GM03348 (cell line): ENCODE results near the gene ZMAT2.
"Not testable (repeated sequence)": the region's sequence is repeated elsewhere in the genome, so short reads cannot be mapped to it uniquely, and the experiment has no call there.

ENCODE experiments used
- DNase-seq: peaks from one replicate; pipeline ENCODE4 v3.0.0; 2012; ENCODE audit warnings: low spot score

ZMAT2 gene

DNA sequence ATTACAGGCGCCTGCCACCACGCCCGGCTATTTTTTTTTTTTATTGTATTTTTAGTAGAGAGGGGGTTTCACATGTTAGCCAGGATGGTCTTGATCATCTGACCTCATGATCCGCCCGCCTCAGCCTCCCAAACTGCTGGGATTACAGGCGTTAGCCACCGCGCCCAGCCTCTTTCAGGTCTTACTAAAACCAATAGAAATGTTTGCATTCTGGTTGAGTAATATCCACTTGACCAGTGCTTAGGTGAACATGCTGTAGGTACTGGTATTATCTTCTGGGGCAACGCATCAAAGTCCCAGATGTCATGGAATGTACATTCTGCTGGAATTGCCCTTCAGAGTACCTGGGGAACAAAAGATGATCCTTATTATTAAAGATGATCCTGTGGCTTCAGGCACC is 8.5 kb downstream of the ZMAT2 start:
- DNase-seq = not testable (repeated sequence)

DNA sequence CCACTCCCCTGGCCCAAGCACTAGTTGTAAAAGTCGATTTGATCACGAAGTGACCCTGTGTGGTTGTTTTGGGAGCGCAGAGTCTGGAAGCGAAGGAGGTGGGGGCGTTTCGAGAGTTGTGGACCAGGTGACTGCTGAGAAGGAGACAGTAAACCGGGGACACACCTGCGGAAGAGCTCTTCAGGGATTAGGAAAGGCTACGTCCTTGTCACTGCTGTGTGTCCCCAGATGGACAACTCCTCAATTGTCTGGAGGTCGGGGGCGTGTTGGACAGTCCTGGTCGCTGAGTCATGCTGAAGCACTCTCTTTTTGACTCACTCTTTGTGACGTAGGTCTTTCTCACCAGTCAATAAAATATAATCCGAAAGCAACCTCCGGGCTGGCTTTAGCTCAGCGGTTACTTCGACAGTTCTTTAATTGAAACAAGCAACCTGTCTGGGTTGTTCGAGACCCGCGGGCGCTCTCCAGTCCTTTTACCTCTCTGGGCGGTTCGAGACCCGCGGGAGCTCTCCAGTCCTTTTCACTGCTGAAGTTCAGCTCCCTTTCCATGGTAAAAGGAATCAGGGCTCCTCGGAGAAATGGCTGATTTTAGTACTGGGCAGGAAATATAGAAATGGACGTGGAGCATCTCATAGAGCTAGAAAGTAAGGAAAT is 10.8 kb downstream of the ZMAT2 start:
- peak; percentile 91 for DNase-seq

DNA sequence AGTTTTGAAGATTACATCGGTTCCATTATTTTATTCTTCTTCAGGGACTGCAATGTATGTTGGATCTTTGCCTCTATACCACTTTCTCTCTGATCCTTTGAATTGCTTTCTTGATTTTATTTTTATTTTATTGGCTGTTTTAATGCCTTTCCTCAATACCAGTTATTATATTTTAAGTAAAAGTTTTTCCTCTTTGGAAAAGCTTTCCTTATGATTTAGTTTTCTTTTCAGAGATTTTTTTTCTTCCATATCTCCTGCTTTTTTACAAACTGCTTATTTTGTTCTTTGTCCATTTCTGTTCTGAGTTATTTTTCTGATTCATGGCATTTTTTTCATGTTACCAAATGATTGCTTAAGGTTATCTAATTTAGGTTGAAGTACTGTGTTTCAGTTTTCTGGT is 11.5 kb downstream of the ZMAT2 start:
- DNase-seq = no peak

DNA sequence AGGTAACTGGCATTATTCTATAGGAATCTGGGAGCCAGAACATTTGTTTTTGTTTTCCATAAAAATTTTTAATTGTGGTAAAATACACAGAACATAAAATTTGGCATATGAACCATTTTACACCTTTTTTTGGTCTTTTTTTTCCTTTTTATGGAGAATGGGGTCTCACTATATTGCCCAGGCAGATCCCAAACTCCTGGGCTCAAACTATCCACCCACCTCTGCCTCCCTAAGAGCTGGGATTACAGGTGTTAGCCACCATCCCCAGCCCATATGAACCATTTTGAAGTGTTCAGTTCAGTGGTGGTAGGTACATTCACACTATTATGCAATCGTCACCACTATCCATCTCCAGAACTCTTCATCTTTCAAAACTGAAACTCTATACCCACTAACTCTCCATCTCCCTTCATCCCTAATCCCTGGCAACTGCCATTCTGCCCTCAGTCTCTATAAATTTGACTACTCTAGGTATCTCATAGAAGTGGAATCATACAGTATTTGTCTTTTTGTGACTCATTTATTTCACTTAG is 13.4 kb downstream of the ZMAT2 start:
- no peak for DNase-seq

DNA sequence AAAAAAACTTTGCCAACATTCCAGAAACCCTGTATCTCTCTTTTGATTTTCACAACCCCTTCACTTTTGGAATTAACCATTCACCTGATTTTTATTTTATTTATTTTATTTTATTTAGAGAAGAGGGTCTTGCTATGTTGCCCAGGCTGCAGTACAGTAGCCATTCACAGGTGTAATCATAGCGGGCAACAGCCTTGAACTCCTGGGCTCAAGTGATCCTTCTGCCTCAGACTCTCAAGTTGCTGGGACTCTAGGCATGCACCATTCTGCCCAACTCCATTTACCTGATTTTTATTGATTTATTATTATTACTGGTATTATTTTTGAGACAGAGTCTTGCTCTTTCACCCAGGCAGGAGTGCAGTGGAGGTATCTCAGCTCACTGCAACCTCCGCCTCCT is 16.0 kb downstream of the ZMAT2 start:
- DNase-seq = not testable (repeated sequence)

DNA sequence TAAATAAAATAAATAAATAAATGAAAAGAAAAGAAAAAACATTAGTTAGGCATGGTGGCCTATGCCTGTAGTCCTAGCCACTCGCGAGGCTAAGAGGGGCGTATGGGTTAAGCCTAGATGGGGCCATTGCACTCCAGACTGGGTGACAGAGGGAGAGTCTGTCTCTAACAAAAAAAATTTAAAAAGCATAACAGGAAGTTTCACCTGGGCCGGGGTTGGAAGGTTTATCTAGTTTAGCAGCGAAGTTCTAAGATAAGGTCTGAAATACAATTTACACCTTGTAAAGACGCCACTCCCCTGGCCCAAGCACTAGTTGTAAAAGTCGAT is 18.0 kb downstream of the ZMAT2 start:
- DNase-seq = no peak

DNA sequence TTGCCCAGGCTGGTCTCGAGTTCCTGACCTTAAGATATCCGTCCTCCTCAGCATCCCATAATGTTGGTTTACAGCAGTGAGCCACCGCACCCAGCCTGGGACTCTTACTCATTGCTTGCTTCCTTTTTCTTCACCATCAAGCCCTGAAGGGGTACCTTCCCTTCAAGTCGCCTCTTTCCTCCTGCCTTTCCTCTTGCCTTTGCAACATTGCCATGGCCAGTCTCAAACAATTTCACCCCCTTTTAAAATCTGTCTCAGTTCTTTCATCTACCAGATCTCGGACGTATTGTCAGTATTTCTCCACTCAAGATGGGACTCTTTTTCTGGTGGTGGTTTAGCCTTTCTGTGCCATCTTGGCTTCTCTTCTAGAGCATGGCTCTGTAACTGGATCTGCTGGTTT is 20.5 kb downstream of the ZMAT2 start:
- DNase-seq = not testable (repeated sequence)

DNA sequence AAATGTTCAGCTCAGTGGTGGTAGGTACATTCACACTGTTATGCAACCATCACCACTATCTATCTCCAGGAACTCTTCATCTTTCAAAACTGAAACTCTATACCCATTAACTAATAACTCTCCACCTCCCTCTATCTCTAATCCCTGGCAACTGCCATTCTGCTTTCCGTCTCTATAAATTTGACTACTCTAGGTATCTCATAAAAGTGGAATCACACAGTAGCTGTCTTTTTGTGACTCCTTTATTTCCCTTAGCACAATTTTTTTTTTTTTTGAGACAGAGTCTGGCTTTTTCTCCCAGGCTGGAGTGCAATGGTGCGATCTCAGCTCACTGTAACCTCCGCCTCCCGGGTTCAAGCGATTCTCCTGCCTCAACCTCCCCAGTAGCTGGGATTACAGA is 21.1 kb downstream of the ZMAT2 start:
- DNase-seq = not testable (repeated sequence)

DNA sequence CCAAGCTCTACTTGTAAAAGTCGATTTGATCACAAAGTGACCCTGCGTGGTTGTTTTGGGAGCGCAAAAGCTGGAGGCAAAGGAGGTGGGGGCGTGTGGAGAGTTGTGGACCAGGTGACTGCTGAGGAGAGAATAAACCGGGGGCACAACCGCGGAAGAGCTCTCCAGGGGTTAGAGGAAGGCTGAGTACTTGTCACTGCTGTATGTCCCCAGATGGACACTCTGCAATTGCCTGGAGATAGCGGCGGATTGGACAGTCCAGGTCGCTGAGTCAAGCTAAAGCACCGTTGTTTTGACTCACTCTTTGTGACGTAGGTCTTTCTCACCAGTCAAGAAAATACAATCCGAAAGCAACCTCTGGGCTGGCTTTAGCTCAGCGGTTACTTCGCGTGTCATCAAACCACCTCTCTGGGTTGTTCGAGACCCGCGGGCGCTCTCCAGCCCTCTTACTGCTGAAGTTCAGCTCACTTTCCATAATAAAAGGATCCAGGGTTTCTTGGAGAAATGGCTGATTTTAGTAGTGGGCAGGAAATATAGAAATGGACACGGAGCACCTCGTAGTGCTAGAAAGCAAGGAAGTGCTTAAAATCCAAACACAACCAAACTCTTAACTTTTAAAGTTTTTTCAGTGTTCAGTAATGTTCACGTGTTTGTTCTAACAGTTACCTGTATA is 25.7 kb downstream of the ZMAT2 start:
- DNase-seq = peak; percentile 69

DNA sequence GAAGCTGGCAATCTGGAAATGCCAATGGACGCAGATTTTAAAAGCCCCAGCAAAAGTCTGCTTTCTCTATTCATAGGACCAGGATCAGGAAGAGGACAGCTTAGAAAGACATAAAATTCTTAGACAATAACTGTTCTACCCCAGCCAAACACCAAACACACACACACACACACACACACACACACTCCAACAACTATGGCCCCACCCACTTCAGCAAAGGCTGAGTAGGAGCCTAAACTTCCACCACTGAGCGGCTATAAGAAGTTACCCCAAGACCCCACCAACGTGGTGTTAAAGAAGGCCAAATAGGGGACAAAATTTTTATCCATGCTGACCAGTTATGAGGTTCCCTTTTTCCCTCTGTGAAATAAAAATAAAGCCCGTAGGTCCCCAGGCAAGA is 32.9 kb downstream of the ZMAT2 start:
- no peak for DNase-seq

DNA sequence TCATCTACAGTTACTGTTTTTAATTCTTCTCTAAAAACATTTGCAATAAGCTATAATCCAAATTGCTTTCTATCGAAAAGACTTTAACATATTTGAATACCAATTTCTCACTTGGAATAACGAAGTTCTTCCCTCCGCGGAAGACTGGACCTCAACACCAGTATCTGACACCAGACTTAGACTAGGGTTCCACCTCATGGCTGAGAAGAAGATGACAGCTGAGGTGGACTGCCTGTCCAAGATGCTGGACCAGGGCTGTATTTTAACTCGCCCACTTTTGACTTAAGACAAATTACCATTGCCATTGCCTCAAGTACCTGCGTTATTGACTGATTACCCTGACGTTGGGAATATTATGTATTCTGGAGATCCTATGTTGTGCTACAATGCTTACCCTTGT is 34.1 kb downstream of the ZMAT2 start:
- DNase-seq = peak; percentile 47

DNA sequence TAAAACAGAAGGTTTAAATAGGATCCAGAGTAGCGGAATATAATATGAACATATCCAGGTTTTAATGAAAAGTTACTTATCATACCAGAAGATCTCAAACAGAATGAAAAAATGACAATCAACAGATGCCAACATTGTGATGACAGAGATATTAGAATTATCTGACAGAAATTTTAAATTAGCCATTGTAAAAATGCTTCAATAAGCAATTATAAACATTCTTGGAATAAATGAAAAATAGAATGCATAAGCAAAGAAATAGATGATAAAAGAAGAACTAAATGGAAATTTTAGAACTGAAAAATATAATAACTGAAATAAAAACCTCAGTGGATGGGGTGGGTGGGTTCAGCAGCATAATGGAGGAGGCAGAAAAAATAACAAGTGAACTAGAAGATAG is 37.2 kb downstream of the ZMAT2 start:
- no peak for DNase-seq

DNA sequence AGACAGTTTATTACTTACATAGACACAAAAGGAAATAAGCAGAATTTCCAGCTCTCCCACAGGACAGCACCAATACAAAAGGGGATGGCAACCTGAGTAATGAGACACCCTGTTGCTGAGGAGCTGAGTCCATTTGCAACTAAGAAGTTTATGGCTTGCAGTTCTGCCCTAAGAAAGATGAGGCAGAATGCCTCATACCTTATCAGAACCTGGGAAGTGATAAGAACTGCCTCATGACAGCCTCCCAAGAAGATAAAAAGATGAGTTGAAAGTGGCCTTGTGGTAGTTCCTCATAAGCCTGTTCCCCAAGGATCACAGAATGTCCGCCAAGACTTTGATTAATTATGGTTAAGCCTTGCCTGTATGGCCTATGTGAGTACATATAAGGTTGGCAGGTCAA is 41.7 kb downstream of the ZMAT2 start:
- no peak for DNase-seq

DNA sequence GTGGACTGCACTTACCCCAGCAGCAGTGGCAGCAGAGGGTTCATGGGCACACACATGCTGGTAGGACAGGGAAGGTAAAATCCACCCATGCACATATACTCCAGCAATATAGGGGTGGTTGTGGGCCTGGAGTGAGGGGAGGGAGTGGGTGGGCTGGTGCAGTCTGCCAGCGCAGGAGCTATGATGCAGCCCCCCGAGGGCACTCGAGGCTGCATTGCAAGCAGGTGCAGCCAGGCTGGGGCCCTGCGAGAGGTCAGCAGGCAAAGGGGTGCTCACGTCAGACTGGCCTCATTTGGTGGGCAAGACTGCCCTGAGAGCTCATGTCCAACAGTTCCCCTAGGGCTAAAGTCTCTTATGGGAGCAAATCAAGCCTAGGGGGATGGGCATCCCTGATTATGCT is 53.3 kb downstream of the ZMAT2 start:
- DNase-seq = no peak
